DOHH2 (cell line): ENCODE measurements around the gene LRRC74B.

ENCODE experiments used
- H3F3A ChIP-seq: fragments of 200-600 bp; sonication (generic), shearing (Covaris generic); 2 replicates; pipeline ENCODE4 v1.6.0; 2016; ENCODE audit warnings: antibody characterized with exemption, mild to moderate bottlenecking; ENCODE audit not compliant: control insufficient read depth, insufficient read depth
- H3K27ac ChIP-seq: fragments of 200-600 bp; sonication (generic); 2 replicates; pipeline ENCODE4 v1.5.1; 2014; ENCODE audit warnings: low read depth, mild to moderate bottlenecking, low read length, moderate library complexity
- H3K27me3 ChIP-seq: fragments of 200-600 bp; sonication (generic); 2 replicates; pipeline ENCODE4 v1.6.1; 2014; ENCODE audit warnings: mild to moderate bottlenecking, low read length, mixed read lengths; ENCODE audit not compliant: control insufficient read depth
- H3K36me3 ChIP-seq: fragments of 200-600 bp; sonication (generic); 2 replicates; pipeline ENCODE4 v1.6.1; 2014; ENCODE audit warnings: mild to moderate bottlenecking, low read length, moderate library complexity, mixed read lengths; ENCODE audit not compliant: control insufficient read depth
- H3K4me1 ChIP-seq: fragments of 200-600 bp; sonication (generic); 2 replicates; pipeline ENCODE4 v1.6.1; 2014; ENCODE audit warnings: mild to moderate bottlenecking, low read length, mixed read lengths; ENCODE audit not compliant: control insufficient read depth
- H3K4me2 ChIP-seq: fragments of 200-600 bp; sonication (generic); 2 replicates; pipeline ENCODE4 v1.6.0; 2014; ENCODE audit warnings: mild to moderate bottlenecking, low read length, moderate library complexity
- H3K4me3 ChIP-seq: fragments of 200-600 bp; sonication (generic); 2 replicates; pipeline ENCODE4 v1.5.1; 2014; ENCODE audit warnings: mild to moderate bottlenecking, low read length, mixed read lengths
- H3K79me2 ChIP-seq: fragments of 200-600 bp; sonication (generic); 2 replicates; pipeline ENCODE4 v1.6.1; 2014; ENCODE audit warnings: mild to moderate bottlenecking, low read length, mixed read lengths; ENCODE audit not compliant: control insufficient read depth
- H3K9me2 ChIP-seq: fragments of 200-600 bp; sonication (generic); replicated peaks from 2 replicates; pipeline ENCODE4 v1.6.1; 2014; ENCODE audit warnings: mild to moderate bottlenecking, low read length, mixed read lengths; ENCODE audit not compliant: control insufficient read depth
- H3K9me3 ChIP-seq: fragments of 200-600 bp; sonication (generic); 2 replicates; pipeline ENCODE4 v1.6.1; 2014; ENCODE audit warnings: antibody characterized with exemption, low read length, mixed read lengths; ENCODE audit not compliant: control insufficient read depth, insufficient read depth
- H4K20me1 ChIP-seq: fragments of 200-600 bp; sonication (generic); 2 replicates; pipeline ENCODE4 v1.6.0; 2014; ENCODE audit warnings: low read depth, mild to moderate bottlenecking, antibody characterized with exemption, low read length, moderate library complexity; ENCODE audit not compliant: control insufficient read depth, insufficient read depth
- CTCF ChIP-seq: fragments of 200-600 bp; sonication (generic); IDR thresholded peaks from one replicate; pipeline ENCODE4 v1.5.1; 2014; ENCODE audit warnings: antibody characterized with exemption, mild to moderate bottlenecking, low read depth, low read length; ENCODE audit not compliant: poor library complexity, severe bottlenecking
- EZH2phosphoT487 ChIP-seq: fragments of 200-600 bp; sonication (generic); IDR thresholded peaks from 2 replicates; pipeline ENCODE4 v1.6.1; 2017; ENCODE audit warnings: borderline replicate concordance, mild to moderate bottlenecking, antibody characterized with exemption, low read length, moderate library complexity, mixed read lengths

LRRC74B gene

DNA sequence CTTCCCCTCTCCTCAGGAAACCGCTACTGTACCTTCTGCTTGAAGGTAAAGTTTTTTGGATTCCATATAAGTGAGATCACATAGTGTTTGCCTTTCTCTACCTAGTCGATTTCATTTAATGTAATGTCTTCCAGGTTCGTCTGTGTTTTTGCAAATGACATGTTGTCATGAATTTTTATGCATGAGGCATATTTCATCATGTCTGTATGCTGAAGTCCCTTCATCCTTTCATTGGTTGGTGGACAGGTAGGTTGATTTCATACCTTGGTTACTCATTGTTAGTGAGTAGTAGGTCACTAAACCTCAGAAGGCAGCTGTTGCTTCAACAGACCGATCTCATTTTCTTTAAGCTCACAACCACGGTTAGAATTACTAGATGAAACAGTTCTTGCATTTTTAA lies 60.3 kb downstream of the LRRC74B start:
- H3F3A ChIP-seq: no peaks in the 10 kb centered on the region
- H4K20me1 ChIP-seq: no peaks in the 10 kb centered on the region
- TF ChIP-seq CTCF: no peak
- TF ChIP-seq EZH2phosphoT487: no peak
- no peak overlapping the region for H3K27ac ChIP-seq
- H3K4me2 ChIP-seq: no peak overlapping the region
- H3K27me3 ChIP-seq: peaks cover 13% of the 10 kb centered on the region
- H3K36me3 ChIP-seq: no peaks in the 10 kb centered on the region
- no peaks in the 10 kb centered on the region for H3K9me2 ChIP-seq
- no peaks in the 10 kb centered on the region for H3K9me3 ChIP-seq
- no peaks in the 10 kb centered on the region for H3K79me2 ChIP-seq
- no peak overlapping the region for H3K4me3 ChIP-seq
- no peaks in the 10 kb centered on the region for H3K4me1 ChIP-seq

- Histone ChIP-seq H4K20me1 (no peaks in the 10 kb centered on the region), H3K79me2 (no peaks in the 10 kb centered on the region), H3K9me3 (no peaks in the 10 kb centered on the region), H3K4me1 (no peaks in the 10 kb centered on the region), H3K4me2 (no peak overlapping the region), H3K27ac (no peak overlapping the region), H3K27me3 (peaks cover 4% of the 10 kb centered on the region; the same call in 1 of the 2 replicates), H3K9me2 (no peaks in the 10 kb centered on the region), H3K4me3 (no peak overlapping the region), H3F3A (no peaks in the 10 kb centered on the region), H3K36me3 (no peaks in the 10 kb centered on the region)
- TF ChIP-seq EZH2phosphoT487 (no peak), CTCF (no peak)
These were observed 62.8 kb downstream of the LRRC74B start for GRCh38 chr22:21108379-21109115.
